OCI-LY7 (cell line): ENCODE data around the gene CORO2B.

ENCODE experiments used
- EZH2phosphoT487 ChIP-seq: fragments of 200-600 bp; sonication (generic); IDR thresholded peaks from 2 replicates; pipeline ENCODE4 v1.6.1; 2018; ENCODE audit warnings: low read depth, borderline replicate concordance, mild to moderate bottlenecking, mixed run types, antibody characterized with exemption, low read length, moderate library complexity, mixed read lengths
- TF ChIP-seq, protein P1 (sequence below): fragments of 200-600 bp; sonication (generic); conservative IDR thresholded peaks from 2 replicates; pipeline ENCODE4 v1.5.1; 2014; ENCODE audit warnings: mild to moderate bottlenecking, antibody characterized with exemption, low read length, moderate library complexity, mixed read lengths

DNA sequence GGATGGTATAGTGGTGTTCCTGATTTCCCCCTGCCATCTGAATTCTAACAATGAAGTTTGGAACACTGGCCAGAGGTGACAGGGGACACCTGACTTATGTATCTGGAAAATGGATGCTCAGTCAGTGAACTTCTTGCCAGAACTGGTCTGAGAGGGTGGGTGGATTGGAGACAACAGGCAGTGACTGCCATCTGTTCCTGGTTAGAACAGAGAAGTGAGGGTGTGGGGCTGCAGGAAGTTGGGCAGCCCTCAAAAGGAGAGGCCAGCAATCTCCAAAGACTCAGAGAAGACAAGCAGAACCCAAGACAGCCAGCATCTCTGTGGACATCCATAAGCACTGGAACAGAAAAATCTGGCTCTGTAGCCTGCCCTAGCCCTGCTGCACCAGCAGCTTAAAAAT is 191.4 kb downstream of the CORO2B start:
- TF ChIP-seq, protein P1, sequence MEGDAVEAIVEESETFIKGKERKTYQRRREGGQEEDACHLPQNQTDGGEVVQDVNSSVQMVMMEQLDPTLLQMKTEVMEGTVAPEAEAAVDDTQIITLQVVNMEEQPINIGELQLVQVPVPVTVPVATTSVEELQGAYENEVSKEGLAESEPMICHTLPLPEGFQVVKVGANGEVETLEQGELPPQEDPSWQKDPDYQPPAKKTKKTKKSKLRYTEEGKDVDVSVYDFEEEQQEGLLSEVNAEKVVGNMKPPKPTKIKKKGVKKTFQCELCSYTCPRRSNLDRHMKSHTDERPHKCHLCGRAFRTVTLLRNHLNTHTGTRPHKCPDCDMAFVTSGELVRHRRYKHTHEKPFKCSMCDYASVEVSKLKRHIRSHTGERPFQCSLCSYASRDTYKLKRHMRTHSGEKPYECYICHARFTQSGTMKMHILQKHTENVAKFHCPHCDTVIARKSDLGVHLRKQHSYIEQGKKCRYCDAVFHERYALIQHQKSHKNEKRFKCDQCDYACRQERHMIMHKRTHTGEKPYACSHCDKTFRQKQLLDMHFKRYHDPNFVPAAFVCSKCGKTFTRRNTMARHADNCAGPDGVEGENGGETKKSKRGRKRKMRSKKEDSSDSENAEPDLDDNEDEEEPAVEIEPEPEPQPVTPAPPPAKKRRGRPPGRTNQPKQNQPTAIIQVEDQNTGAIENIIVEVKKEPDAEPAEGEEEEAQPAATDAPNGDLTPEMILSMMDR: no peak
- TF ChIP-seq EZH2phosphoT487: no peak
